IMR-90 (cell line): ENCODE results near the gene C17orf78. TPM values are rescaled to one million over a fixed set of nuclear protein-coding genes. Genes with fewer than 3 reads are reported as not detected.

Experiments
- ATAC-seq: fragments of 200-7000 bp; cut with Tn5 transposase; 2 replicates; pipeline ENCODE4 v1.9.1; 2020; ENCODE audit warnings: low read depth, mild to moderate bottlenecking, moderate library complexity
- BruUV-seq: library from RNA; stranded (reverse); fragments of 400-500 nt; replicated peaks from 2 replicates; lab custom pipeline; 2021; lab: Mats Ljungman, UMichigan
- CTCF ChIA-PET: fragments of 300-600 bp; formaldehyde crosslinking; extraction: SDS; loops from one replicate; lab custom pipeline; 2021; ENCODE audit warnings: antibody characterized with exemption; lab: Yijun Ruan, JAX
- POLR2A ChIA-PET: fragments of 300-600 bp; sonication (Branson Sonifier 250); formaldehyde crosslinking; loops from one replicate; lab custom pipeline; 2022; ENCODE audit warnings: antibody characterized with exemption; ENCODE audit not compliant: unreplicated experiment; lab: Charles Lee
- DNase-seq: peaks from one replicate; pipeline ENCODE4 v3.0.0; 2013
- H2AFZ ChIP-seq: replicated peaks from 2 replicates; pipeline ENCODE3; 2013; ENCODE audit warnings: low read length, mild to moderate bottlenecking; ENCODE audit not compliant: poor library complexity
- H2AK5ac ChIP-seq: 2 replicates; pipeline ENCODE4 v1.6.1; 2013; ENCODE audit warnings: low read depth, low read length, inconsistent platforms
- H2AK9ac ChIP-seq: replicated peaks from 2 replicates; pipeline ENCODE3; 2013; ENCODE audit warnings: mild to moderate bottlenecking, low read depth, low read length, moderate library complexity; ENCODE audit not compliant: poor library complexity
- H2BK120ac ChIP-seq: 2 replicates; pipeline ENCODE4 v1.6.1; 2013; ENCODE audit warnings: low read depth, low read length, inconsistent platforms
- H2BK15ac ChIP-seq: 3 replicates; pipeline ENCODE4 v1.6.1; 2013; ENCODE audit warnings: low read depth, low read length, inconsistent platforms
- H2BK20ac ChIP-seq: 2 replicates; pipeline ENCODE4 v1.6.1; 2013; ENCODE audit warnings: low read depth, mild to moderate bottlenecking, inconsistent platforms, low read length, moderate library complexity
- H2BK5ac ChIP-seq: 2 replicates; pipeline ENCODE4 v1.6.1; 2013; ENCODE audit warnings: mild to moderate bottlenecking, low read depth, low read length, inconsistent platforms; ENCODE audit not compliant: poor library complexity, severe bottlenecking
- H3K14ac ChIP-seq: replicated peaks from 2 replicates; pipeline ENCODE4 v1.6.1; 2013; ENCODE audit warnings: low read depth, low read length, inconsistent platforms
- H3K18ac ChIP-seq: 2 replicates; pipeline ENCODE4 v1.6.1; 2013; ENCODE audit warnings: low read depth, low read length, control low read depth
- H3K23ac ChIP-seq: 2 replicates; pipeline ENCODE4 v1.6.1; 2013; ENCODE audit warnings: low read depth, low read length, inconsistent platforms
- H3K27ac ChIP-seq: 2 replicates; pipeline ENCODE4 v1.5.1; 2013; ENCODE audit warnings: mild to moderate bottlenecking, control low read depth, low read length; ENCODE audit not compliant: insufficient read depth
- H3K27me3 ChIP-seq: 2 replicates; pipeline ENCODE4 v1.6.1; 2013; ENCODE audit warnings: low read length; ENCODE audit not compliant: control insufficient read depth, insufficient read depth
- H3K36me3 ChIP-seq: 2 replicates; pipeline ENCODE4 v1.6.1; 2013; ENCODE audit warnings: low read length, mixed read lengths; ENCODE audit not compliant: control insufficient read depth, insufficient read depth
- H3K4ac ChIP-seq: 2 replicates; pipeline ENCODE4 v1.6.1; 2013; ENCODE audit warnings: low read depth, low read length, inconsistent platforms
- H3K4me1 ChIP-seq: 2 replicates; pipeline ENCODE4 v1.6.1; 2013; ENCODE audit warnings: low read length, mixed read lengths; ENCODE audit not compliant: control insufficient read depth, insufficient read depth
- H3K4me2 ChIP-seq: 2 replicates; pipeline ENCODE4 v1.6.1; 2013; ENCODE audit warnings: low read depth, mild to moderate bottlenecking, control low read depth, low read length, moderate library complexity
- H3K4me3 ChIP-seq: 2 replicates; pipeline ENCODE4 v1.5.1; 2013; ENCODE audit warnings: low read depth, mild to moderate bottlenecking, control low read depth, low read length, moderate library complexity; ENCODE audit not compliant: insufficient read depth
- H3K56ac ChIP-seq: 2 replicates; pipeline ENCODE4 v1.6.1; 2013; ENCODE audit warnings: low read length, inconsistent platforms; ENCODE audit not compliant: insufficient read depth; ENCODE audit errors: extremely low read depth
- H3K79me1 ChIP-seq, 2 experiments: 2 replicates each; pipeline ENCODE4 v1.6.1; 2013; ENCODE audit warnings: low read length in 2 of 2, inconsistent platforms in 1 of 2, low read depth in 1 of 2
- H3K9ac ChIP-seq: 2 replicates; pipeline ENCODE4 v1.6.1; 2013; ENCODE audit warnings: low read depth, low read length, control low read depth
- H3K9me1 ChIP-seq: 2 replicates; pipeline ENCODE4 v1.6.1; 2013; ENCODE audit warnings: low read length, inconsistent platforms; ENCODE audit not compliant: insufficient read depth
- H3K9me3 ChIP-seq: 2 replicates; pipeline ENCODE4 v1.6.1; 2013; ENCODE audit warnings: low read length; ENCODE audit not compliant: control insufficient read depth, insufficient read depth
- H4K20me1 ChIP-seq: 2 replicates; pipeline ENCODE4 v1.6.1; 2013; ENCODE audit warnings: low read length, inconsistent platforms; ENCODE audit not compliant: insufficient read depth
- H4K5ac ChIP-seq: 2 replicates; pipeline ENCODE4 v1.6.1; 2013; ENCODE audit warnings: mild to moderate bottlenecking, low read depth, low read length, control low read depth
- H4K8ac ChIP-seq, 2 experiments: 2 replicates each; pipeline ENCODE4 v1.6.1; 2013; ENCODE audit warnings: low read depth in 2 of 2, low read length in 2 of 2, control low read depth in 1 of 2, inconsistent platforms in 1 of 2
- H4K91ac ChIP-seq: 2 replicates; pipeline ENCODE4 v1.6.1; 2013; ENCODE audit warnings: low read depth, low read length, inconsistent platforms; ENCODE audit not compliant: insufficient read depth
- FOS ChIP-seq: fragments of 150-350 bp; IDR thresholded peaks from 2 replicates; pipeline ENCODE4 v1.6.1; 2016; ENCODE audit warnings: low read depth, low read length
- WGBS, 2 experiments: methylation state at CpG; one replicate each; pipeline versions ENCODE4 v1.1.5 to v1.1.7; 2013; ENCODE audit warnings: missing lambda C conversion rate in 2 of 2; ENCODE audit not compliant: insufficient read length in 1 of 2; ENCODE audit errors: extremely low coverage in 2 of 2; 5-methylcytosine and 5-hydroxymethylcytosine counted together
- dilution Hi-C: fragments of 300-500 bp; cut with HindIII; formaldehyde crosslinking; loops from one replicate; pipeline ENCODE4 v1.14.3; 2018; ENCODE audit warnings: low sequenced_read_pairs; ENCODE audit not compliant: unreplicated experiment
- in situ Hi-C: fragments of 300-500 bp; cut with MboI; formaldehyde crosslinking; loops from 3 replicates; pipeline ENCODE4 v1.14.3; 2019; ENCODE audit warnings: low sequenced_read_pairs, inconsistent platforms, mixed read lengths
- intact Hi-C: fragments of 100-400 bp; cut with micrococcal nuclease; formaldehyde crosslinking; loops from 2 replicates; pipeline ENCODE4 v1.10.0; 2022
- polyA plus RNA-seq, 3 experiments: library from polyadenylated mRNA; depleted of rRNA; stranded (reverse); fragments of >200 nt; gene quantifications; 2 replicates each; pipeline ENCODE4 v1.2.3, GENCODE V29; 2012; ENCODE audit warnings: low replicate concordance in 1 of 3
- total RNA-seq: library from RNA; depleted of rRNA; stranded (reverse); fragments of >200 nt; gene quantifications from 2 replicates; pipeline ENCODE4 v1.2.3, GENCODE V29; 2012
- TF ChIP-seq, protein P1 (sequence below): fragments of 150-350 bp; IDR thresholded peaks from 2 replicates; pipeline ENCODE4 v1.6.1; 2017; ENCODE audit warnings: mild to moderate bottlenecking, antibody characterized with exemption, low read length, low read depth

Gene C17orf78
- total and polyA plus RNA-seq, 2 of the 4 experiments (the other 2 are of a cell fraction): not detected

DNA sequence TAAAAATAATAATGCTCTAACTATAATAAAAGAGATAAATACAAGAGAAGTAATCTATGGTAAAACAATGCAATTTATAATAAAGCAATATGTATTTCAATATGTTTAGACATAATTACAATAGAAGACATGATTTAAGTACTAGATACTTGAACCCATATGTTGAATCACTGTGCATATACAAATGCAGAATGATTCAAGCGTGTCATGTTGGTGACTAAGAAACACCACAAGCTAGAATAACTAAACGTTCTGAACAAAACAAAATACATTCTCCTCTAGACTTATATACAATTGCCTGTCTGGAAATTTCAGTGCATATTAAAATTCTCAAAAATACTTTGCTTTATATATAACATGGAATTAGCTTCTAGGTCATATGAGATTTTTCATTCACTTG, 42.1 kb downstream of the C17orf78 start:
- no peaks in the 10 kb centered on the region for H3K9me3 ChIP-seq
- H4K8ac ChIP-seq: no peak overlapping the region
- H3K23ac ChIP-seq: no peak overlapping the region
- H2AFZ ChIP-seq: no peak overlapping the region
- no peaks in the 10 kb centered on the region for H4K20me1 ChIP-seq
- TF ChIP-seq FOS: peak; percentile 66
- TF ChIP-seq, protein P1, sequence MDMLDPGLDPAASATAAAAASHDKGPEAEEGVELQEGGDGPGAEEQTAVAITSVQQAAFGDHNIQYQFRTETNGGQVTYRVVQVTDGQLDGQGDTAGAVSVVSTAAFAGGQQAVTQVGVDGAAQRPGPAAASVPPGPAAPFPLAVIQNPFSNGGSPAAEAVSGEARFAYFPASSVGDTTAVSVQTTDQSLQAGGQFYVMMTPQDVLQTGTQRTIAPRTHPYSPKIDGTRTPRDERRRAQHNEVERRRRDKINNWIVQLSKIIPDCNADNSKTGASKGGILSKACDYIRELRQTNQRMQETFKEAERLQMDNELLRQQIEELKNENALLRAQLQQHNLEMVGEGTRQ: no peak
- DNase-seq: peak; percentile 85
- intact Hi-C loops (no loop called here), dilution Hi-C loops (no loop called here), in situ Hi-C loops (no loop called here)
- H3K18ac ChIP-seq: no peak overlapping the region; the same call in 1 of the 2 replicates
- no peak overlapping the region for H3K14ac ChIP-seq
- ChIA-PET CTCF (interaction anchor here (2.2 kb wide), 1 partner anchor 45 kb away, joined by 6 read pairs; no protein-coding TSS in a partner anchor), POLR2A (no interaction called here)
- peaks cover 5 to 32% of the 10 kb centered on the region in 2 experiments for H3K79me1 ChIP-seq
- no peak overlapping the region for H2BK120ac ChIP-seq
- 0 out of 2 replicates have a peak, but pooled peaks cover 2% of the 10 kb centered on the region for H3K4me1 ChIP-seq
- H4K91ac ChIP-seq: no peak overlapping the region
- H3K4ac ChIP-seq: no peak overlapping the region
- no CpG with 5 or more reads among the region's 2 CpGs for WGBS, 2 experiments
- H3K27me3 ChIP-seq: no peaks in the 10 kb centered on the region
- peak; percentile 94 for ATAC-seq
- peaks cover 19% of the 10 kb centered on the region for H3K36me3 ChIP-seq
- H3K4me3 ChIP-seq: no peak overlapping the region
- no peak overlapping the region for H3K56ac ChIP-seq
- peak overlapping the region; percentile 62 for H2BK5ac ChIP-seq
- H2BK15ac ChIP-seq: no peak overlapping the region
- H2AK9ac ChIP-seq: no peak overlapping the region
- H3K4me2 ChIP-seq: peak overlapping the region; percentile 9; the same call in 1 of the 2 replicates
- no peak overlapping the region for H3K9ac ChIP-seq
- peaks cover 3% of the 10 kb centered on the region for H3K9me1 ChIP-seq
- BruUV-seq: no TSS peak
- H2BK20ac ChIP-seq: no peak overlapping the region
- H2AK5ac ChIP-seq: no peak overlapping the region
- H3K27ac ChIP-seq: no peak overlapping the region
- no peak overlapping the region for H4K5ac ChIP-seq
